Lower leg skin (tissue), 4 donors: ENCODE data around the gene CD36. TPM values are rescaled to one million over a fixed set of nuclear protein-coding genes. Genes with fewer than 3 reads are reported as not detected.

Source experiments
- DNase-seq, 2 donors: peaks; one replicate each; pipeline ENCODE4 v3.0.0-alpha.2; 2019; ENCODE audit warnings: low spot score in 2 of 2
- H3K4me3 ChIP-seq: fragments of 200-600 bp; sonication (generic); 2 replicates; pipeline ENCODE4 v1.5.1; 2017; ENCODE audit warnings: mild to moderate bottlenecking, low read depth; ENCODE audit not compliant: poor library complexity, severe bottlenecking
- CTCF ChIP-seq, 3 donors: fragments of 450-650 bp; IDR thresholded peaks; one replicate each; pipeline ENCODE4 v1.5.1; 2016; ENCODE audit warnings: antibody characterized with exemption in 3 of 3, mild to moderate bottlenecking in 3 of 3, moderate library complexity in 2 of 3
- POLR2A ChIP-seq, 2 donors: fragments of 450-650 bp; IDR thresholded peaks; one replicate each; pipeline ENCODE4 v1.6.1; 2016 to 2017; ENCODE audit warnings: antibody characterized with exemption in 2 of 2, mild to moderate bottlenecking in 1 of 2, moderate library complexity in 1 of 2
- WGBS, 2 donors: methylation state at CpG; one replicate each; pipeline ENCODE4 v1.1.5; 2018; 5-methylcytosine and 5-hydroxymethylcytosine counted together
- intact Hi-C: fragments of 100-400 bp; cut with DNase I; formaldehyde crosslinking; loops from one replicate; pipeline ENCODE4 v1.15.0; 2023; ENCODE audit warnings: low total_unique reads
- total RNA-seq, 4 donors: library from RNA; depleted of rRNA; stranded (reverse); fragments of >200 nt; gene quantifications; one replicate each; pipeline ENCODE4 v1.1.0, GENCODE V29; 2016

CD36 gene
- total RNA-seq, 4 donors from 2014 or later: 31.3 to 140 (median 78.2) TPM

- no peak for DNase-seq
- no peak overlapping the region for H3K4me3 ChIP-seq
- TF ChIP-seq POLR2A (IDR thresholded peaks at IDR 0.05): no peak
- no peak for TF ChIP-seq CTCF (IDR thresholded peaks at IDR 0.05)
- intact Hi-C loops: no loop called here
These were observed 40.6 kb upstream of the CD36 start for GRCh38 chr7:80597875-80598274.

- DNase-seq: no peak
- no peak for TF ChIP-seq CTCF (IDR thresholded peaks at IDR 0.05)
- no peak for TF ChIP-seq POLR2A (IDR thresholded peaks at IDR 0.05)
- intact Hi-C loops: no loop called here
- no peak overlapping the region for H3K4me3 ChIP-seq
- 83% methylated on average over 2 of the region's 2 CpGs for WGBS, 2 donors
These were observed 38.4 kb upstream of the CD36 start for GRCh38 chr7:80600046-80600445.

- intact Hi-C loops: no loop called here
- no peak overlapping the region for H3K4me3 ChIP-seq
- WGBS, 2 donors: 54 to 64% methylated on average over 4 of the region's 4 CpGs
- DNase-seq: no peak
- no peak for TF ChIP-seq CTCF (IDR thresholded peaks at IDR 0.05)
- no peak for TF ChIP-seq POLR2A (IDR thresholded peaks at IDR 0.05)
These were observed 36.4 kb upstream of the CD36 start for GRCh38 chr7:80601999-80602398.

- H3K4me3 ChIP-seq: no peak overlapping the region
- intact Hi-C loops: no loop called here
- TF ChIP-seq CTCF (IDR thresholded peaks at IDR 0.05): no peak
- TF ChIP-seq POLR2A (IDR thresholded peaks at IDR 0.05): no peak
- no peak for DNase-seq
- WGBS, 2 donors: 93 to 100% methylated on average over 2 of the region's 2 CpGs
These were observed 34.5 kb upstream of the CD36 start for GRCh38 chr7:80603940-80604339.

GRCh38 chr7:80604436-80604835 lies 34.0 kb upstream of the CD36 start:
- intact Hi-C loops: no loop called here
- DNase-seq: no peak
- no peak for TF ChIP-seq POLR2A (IDR thresholded peaks at IDR 0.05)
- no peak for TF ChIP-seq CTCF (IDR thresholded peaks at IDR 0.05)
- H3K4me3 ChIP-seq: no peak overlapping the region
- WGBS, 2 donors: 61 to 69% methylated on average over 2 of the region's 2 CpGs

GRCh38 chr7:80607136-80607535 lies 31.3 kb upstream of the CD36 start:
- 54 to 59% methylated on average over 1 of the region's 1 CpG for WGBS, 2 donors
- TF ChIP-seq POLR2A (IDR thresholded peaks at IDR 0.05) (no peak), CTCF (IDR thresholded peaks at IDR 0.05) (no peak)
- H3K4me3 ChIP-seq: no peak overlapping the region
- no peak for DNase-seq
- intact Hi-C loops: no loop called here
